ENCODE measurements around the gene SLC38A5. TPM values are rescaled to one million over a fixed set of nuclear protein-coding genes. Genes with fewer than 3 reads are reported as not detected.

SLC38A5 gene
- total RNA-seq, 1 experiment from 2014 or later = 54.6 TPM

GRCh38 chrX:48514126-48514806, 44.2 kb upstream of the SLC38A5 start:
- H3K9ac ChIP-seq (ENCODE audit: low read length) = no peak overlapping the region
- RAD21 ChIA-PET (ENCODE audit: low non-redundant PET in 1 of 2, low total read pairs in 2 of 2, uncharacterized antibody in 2 of 2, unreplicated experiment in 2 of 2) = no interaction called here
- POLR2A ChIA-PET = no interaction called here

DNA sequence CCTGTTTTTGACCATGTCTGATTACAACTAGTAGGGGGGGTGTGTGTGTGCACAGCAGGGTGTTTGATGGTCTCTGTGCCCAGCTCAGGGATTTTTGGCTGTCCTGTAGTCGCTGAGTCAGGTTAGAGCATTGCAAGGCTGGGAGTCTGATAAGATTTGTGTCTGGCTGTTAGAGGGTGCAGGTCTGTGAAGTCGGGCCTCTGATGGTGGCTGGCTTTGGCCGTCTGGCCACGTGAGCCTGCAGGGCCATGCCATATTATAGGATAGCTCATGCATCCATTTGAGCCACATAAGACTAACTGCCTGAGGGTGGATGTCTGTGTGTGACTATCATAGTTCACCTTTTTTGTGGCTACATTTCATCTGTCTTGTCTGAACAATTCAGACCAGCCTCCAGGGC, 43.6 kb upstream of the SLC38A5 start:
- Histone ChIP-seq H3K27me3 (ENCODE audit: insufficient read depth, low read length) (no peaks in the 10 kb centered on the region), H3K36me3 (ENCODE audit: control insufficient read depth in 1 of 2, insufficient read depth in 2 of 2, low read length in 2 of 2) (no peaks in the 10 kb centered on the region), H3K4me2 (ENCODE audit: low read length) (no peak overlapping the region), H4K20me1 (ENCODE audit: insufficient read depth) (no peaks in the 10 kb centered on the region), H3K9me3 (ENCODE audit: control insufficient read depth in 1 of 2, insufficient read depth in 1 of 2, low read depth in 1 of 2, low read length in 2 of 2) (no peaks in the 10 kb centered on the region), H3K27ac (ENCODE audit: low read depth, low read length) (no peak overlapping the region), H3K4me3 (replicated peaks in 1 of 2; ENCODE audit: low read depth in 1 of 2, low read length in 2 of 2) (no peak overlapping the region), H3K9me2 (ENCODE audit: insufficient read depth) (no peaks in the 10 kb centered on the region), H2AFZ (ENCODE audit: low read depth, low read length, poor library complexity, severe bottlenecking) (no peak overlapping the region), H3K4me1 (ENCODE audit: control insufficient read depth in 1 of 2, insufficient read depth in 2 of 2, low read length in 2 of 2) (peaks cover 6 to 8% of the 10 kb centered on the region in 2 experiments; a peak in 2 of 4 replicates), H3K79me2 (ENCODE audit: insufficient read depth, low read length) (no peaks in the 10 kb centered on the region), H3K9ac (ENCODE audit: low read length) (no peak overlapping the region)
- ATAC-seq (no peak), DNase-seq (ENCODE audit: low read depth, low spot score) (no peak)
- POLR2A ChIA-PET = no interaction called here
- intact Hi-C loops (cut with micrococcal nuclease) = no loop called here
- RAD21 ChIA-PET (ENCODE audit: low non-redundant PET in 1 of 2, low total read pairs in 2 of 2, uncharacterized antibody in 2 of 2, unreplicated experiment in 2 of 2) = no interaction called here
- CTCF ChIA-PET = no interaction called here
- no TSS peak for BruUV-seq (replicated peaks)
- TF ChIP-seq POLR2AphosphoS5 (IDR thresholded peaks at IDR 0.05; ENCODE audit: low read depth, low read length) (no peak), POLR2A (IDR thresholded peaks at IDR 0.05; ENCODE audit: borderline replicate concordance, extremely low read depth, insufficient read depth, insufficient read length) (no peak), ATF3 (IDR thresholded peaks at IDR 0.05) (no peak), ZNF274 (IDR thresholded peaks at IDR 0.05; ENCODE audit: low read depth, low read length) (no peak), EZH2 (IDR thresholded peaks at IDR 0.05) (no peak), CEBPB (IDR thresholded peaks at IDR 0.05; ENCODE audit: low read depth) (no peak), YY1 (IDR thresholded peaks at IDR 0.05; ENCODE audit: extremely low read depth, insufficient replicate concordance, low read depth, low read length) (no peak), CBX3 (IDR thresholded peaks at IDR 0.05; ENCODE audit: low read depth) (no peak), CTCF (IDR thresholded peaks at IDR 0.05 in 2 of 3, conservative IDR thresholded peaks at IDR 0.05 in 1 of 3; ENCODE audit: borderline replicate concordance in 1 of 3, insufficient read depth in 1 of 3, low read depth in 2 of 3, low read length in 2 of 3) (no peak), SIN3A (IDR thresholded peaks at IDR 0.05; ENCODE audit: low read depth) (no peak), MAX (IDR thresholded peaks at IDR 0.05) (no peak), EGR1 (IDR thresholded peaks at IDR 0.05; ENCODE audit: low read depth) (no peak), SP1 (IDR thresholded peaks at IDR 0.05; ENCODE audit: low read depth) (no peak), JUND (IDR thresholded peaks at IDR 0.05) (no peak)
- TF ChIP-seq, protein P1, sequence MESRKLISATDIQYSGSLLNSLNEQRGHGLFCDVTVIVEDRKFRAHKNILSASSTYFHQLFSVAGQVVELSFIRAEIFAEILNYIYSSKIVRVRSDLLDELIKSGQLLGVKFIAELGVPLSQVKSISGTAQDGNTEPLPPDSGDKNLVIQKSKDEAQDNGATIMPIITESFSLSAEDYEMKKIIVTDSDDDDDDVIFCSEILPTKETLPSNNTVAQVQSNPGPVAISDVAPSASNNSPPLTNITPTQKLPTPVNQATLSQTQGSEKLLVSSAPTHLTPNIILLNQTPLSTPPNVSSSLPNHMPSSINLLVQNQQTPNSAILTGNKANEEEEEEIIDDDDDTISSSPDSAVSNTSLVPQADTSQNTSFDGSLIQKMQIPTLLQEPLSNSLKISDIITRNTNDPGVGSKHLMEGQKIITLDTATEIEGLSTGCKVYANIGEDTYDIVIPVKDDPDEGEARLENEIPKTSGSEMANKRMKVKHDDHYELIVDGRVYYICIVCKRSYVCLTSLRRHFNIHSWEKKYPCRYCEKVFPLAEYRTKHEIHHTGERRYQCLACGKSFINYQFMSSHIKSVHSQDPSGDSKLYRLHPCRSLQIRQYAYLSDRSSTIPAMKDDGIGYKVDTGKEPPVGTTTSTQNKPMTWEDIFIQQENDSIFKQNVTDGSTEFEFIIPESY (IDR thresholded peaks at IDR 0.05; ENCODE audit: extremely low read depth, insufficient replicate concordance, low read length) = no peak

More at GRCh38 chrX:48514126-48514806, 44.2 kb upstream of the SLC38A5 start:
- no peak overlapping the region for H2AFZ ChIP-seq (ENCODE audit: low read depth, low read length, poor library complexity, severe bottlenecking)
- no peaks in the 10 kb centered on the region for H3K9me3 ChIP-seq (ENCODE audit: control insufficient read depth in 1 of 2, insufficient read depth in 1 of 2, low read depth in 1 of 2, low read length in 2 of 2)
- no peaks in the 10 kb centered on the region for H4K20me1 ChIP-seq (ENCODE audit: insufficient read depth)
- H3K27me3 ChIP-seq (ENCODE audit: insufficient read depth, low read length) = no peaks in the 10 kb centered on the region
- no TSS peak for BruUV-seq (replicated peaks)
- no peaks in the 10 kb centered on the region for H3K79me2 ChIP-seq (ENCODE audit: insufficient read depth, low read length)
- no peaks in the 10 kb centered on the region for H3K9me2 ChIP-seq (ENCODE audit: insufficient read depth)
- no peak overlapping the region for H3K4me2 ChIP-seq (ENCODE audit: low read length)
- H3K4me3 ChIP-seq (replicated peaks in 1 of 2; ENCODE audit: low read depth in 1 of 2, low read length in 2 of 2) = no peak overlapping the region
- peaks cover 6 to 8% of the 10 kb centered on the region in 2 experiments; a peak in 2 of 4 replicates for H3K4me1 ChIP-seq (ENCODE audit: control insufficient read depth in 1 of 2, insufficient read depth in 2 of 2, low read length in 2 of 2)
- no peak for ATAC-seq
- CTCF ChIA-PET = no interaction called here
- intact Hi-C loops (cut with micrococcal nuclease) = no loop called here
- no peak for DNase-seq (ENCODE audit: low read depth, low spot score)
- no peak for TF ChIP-seq JUND (IDR thresholded peaks at IDR 0.05)
- no peaks in the 10 kb centered on the region for H3K36me3 ChIP-seq (ENCODE audit: control insufficient read depth in 1 of 2, insufficient read depth in 2 of 2, low read length in 2 of 2)
- H3K27ac ChIP-seq (ENCODE audit: low read depth, low read length) = no peak overlapping the region
